GM12878 (cell line): ENCODE measurements around the gene RALGDS. TPM values are rescaled to one million over a fixed set of nuclear protein-coding genes. Genes with fewer than 3 reads are reported as not detected.

ENCODE experiments used
- ATAC-seq: fragments of 200-7000 bp; cut with Tn5 transposase; 3 replicates; pipeline ENCODE4 v1.9.1; 2020; ENCODE audit warnings: mild to moderate bottlenecking, moderate library complexity
- BruUV-seq: library from RNA; stranded (reverse); fragments of 400-500 nt; replicated peaks from 2 replicates; lab custom pipeline; 2021; lab: Mats Ljungman, UMichigan
- CTCF ChIA-PET: fragments of 300-600 bp; sonication (Branson Sonifier 250); formaldehyde crosslinking; extraction: SDS; loops from one replicate; lab custom pipeline; 2021; ENCODE audit warnings: inconsistent platforms; lab: Yijun Ruan, JAX
- POLR2A ChIA-PET: fragments of 350-600 bp; formaldehyde crosslinking; extraction: SDS; loops from one replicate; lab custom pipeline; 2021; ENCODE audit warnings: inconsistent platforms; lab: Charles Lee
- RAD21 ChIA-PET: fragments of 300-600 bp; sonication (Branson Sonifier 250); formaldehyde crosslinking; loops from one replicate; lab custom pipeline; 2023; ENCODE audit warnings: antibody characterized with exemption; ENCODE audit not compliant: unreplicated experiment; lab: Charles Lee
- SMC1A ChIA-PET: fragments of 300-600 bp; sonication (Branson Sonifier 250); formaldehyde crosslinking; loops from one replicate; lab custom pipeline; 2023; ENCODE audit not compliant: unreplicated experiment, uncharacterized antibody; lab: Charles Lee
- DNase-seq: peaks from one replicate; pipeline ENCODE4 v3.0.0-alpha.2; 2011; ENCODE audit warnings: low read depth, low spot score
- FAIRE-seq: peaks from 3 replicates; lab custom pipeline; 2011; peaks lifted over from hg19 to GRCh38; lab: Jason Lieb, UNC
- H2AFZ ChIP-seq: 2 replicates; pipeline ENCODE4 v1.6.0; 2011; ENCODE audit warnings: low read depth, low read length, control low read depth; ENCODE audit not compliant: control insufficient read depth
- H3K27ac ChIP-seq: 2 replicates; pipeline ENCODE4 v1.5.1; 2011; ENCODE audit warnings: control low read depth; ENCODE audit not compliant: control insufficient read depth, insufficient read depth
- H3K27me3 ChIP-seq, 2 experiments: replicated peaks in 1 of 2; 2 replicates each; pipeline versions ENCODE4 v1.6.0 to v1.6.1; 2011; ENCODE audit warnings: low read length in 1 of 2; ENCODE audit not compliant: control insufficient read depth in 2 of 2, insufficient read depth in 2 of 2
- H3K36me3 ChIP-seq, 2 experiments: 2 replicates each; pipeline ENCODE4 v1.5.1; 2011; ENCODE audit warnings: low read length in 1 of 2; ENCODE audit not compliant: control insufficient read depth in 2 of 2, insufficient read depth in 2 of 2
- H3K4me1 ChIP-seq: 2 replicates; pipeline ENCODE4 v1.6.1; 2011; ENCODE audit warnings: mild to moderate bottlenecking, low read length, moderate library complexity, mixed read lengths; ENCODE audit not compliant: control insufficient read depth, insufficient read depth
- H3K4me2 ChIP-seq: 2 replicates; pipeline ENCODE4 v1.6.0; 2011; ENCODE audit warnings: control low read depth; ENCODE audit not compliant: control insufficient read depth, insufficient read depth
- H3K4me3 ChIP-seq: fragments of 200-600 bp; sonication (generic); 2 replicates; pipeline ENCODE4 v1.5.1; 2016
- H3K79me2 ChIP-seq: 2 replicates; pipeline ENCODE4 v1.6.0; 2011; ENCODE audit warnings: low read length; ENCODE audit not compliant: control insufficient read depth, insufficient read depth
- H3K9ac ChIP-seq: 2 replicates; pipeline ENCODE4 v1.8.0; 2011; ENCODE audit warnings: low read length, control low read depth, mixed read lengths; ENCODE audit not compliant: control insufficient read depth, insufficient read depth
- H3K9me3 ChIP-seq: replicated peaks from 3 replicates; pipeline ENCODE4 v1.5.1; 2011; ENCODE audit warnings: mild to moderate bottlenecking, low read length; ENCODE audit not compliant: control insufficient read depth, insufficient read depth
- H4K20me1 ChIP-seq: 2 replicates; pipeline ENCODE4 v1.6.0; 2011; ENCODE audit not compliant: control insufficient read depth, insufficient read depth
- BACH1 ChIP-seq: fragments of 450-650 bp; IDR thresholded peaks from 2 replicates; pipeline ENCODE4 v1.6.1; 2017; ENCODE audit warnings: mild to moderate bottlenecking, borderline replicate concordance
- CREM ChIP-seq: IDR thresholded peaks from 2 replicates; pipeline ENCODE4 v1.6.1; 2014; ENCODE audit warnings: antibody characterized with exemption, low read depth
- DPF2 ChIP-seq: fragments of 450-650 bp; IDR thresholded peaks from 2 replicates; pipeline ENCODE4 v1.6.1; 2017; ENCODE audit warnings: mild to moderate bottlenecking
- ELK1 ChIP-seq: IDR thresholded peaks from 2 replicates; pipeline ENCODE4 v1.6.1; 2012; ENCODE audit warnings: low read depth, low read length, improper control_type of control experiment
- FOXM1 ChIP-seq: IDR thresholded peaks from 2 replicates; pipeline ENCODE4 v1.6.1; 2012; ENCODE audit warnings: low read depth, mild to moderate bottlenecking, inconsistent platforms, low read length, moderate library complexity
- HCFC1 ChIP-seq: fragments of 150-350 bp; IDR thresholded peaks from 2 replicates; pipeline ENCODE4 v1.6.1; 2014; ENCODE audit warnings: low read length
- HDAC2 ChIP-seq: fragments of 200-600 bp; sonication (generic); IDR thresholded peaks from 2 replicates; pipeline ENCODE4 v1.6.1; 2017
- HDGF ChIP-seq: fragments of 450-650 bp; IDR thresholded peaks from 2 replicates; pipeline ENCODE4 v1.6.1; 2016; ENCODE audit warnings: antibody characterized with exemption
- JUNB ChIP-seq: IDR thresholded peaks from 2 replicates; pipeline ENCODE4 v1.6.1; 2016; ENCODE audit warnings: antibody characterized with exemption, mild to moderate bottlenecking
- KDM1A ChIP-seq: fragments of 200-600 bp; sonication (generic); IDR thresholded peaks from 2 replicates; pipeline ENCODE4 v1.6.1; 2016; ENCODE audit warnings: borderline replicate concordance
- LARP7 ChIP-seq: fragments of 450-650 bp; IDR thresholded peaks from 2 replicates; pipeline ENCODE4 v1.6.1; 2017; ENCODE audit warnings: mild to moderate bottlenecking
- MEF2B ChIP-seq: fragments of 450-650 bp; IDR thresholded peaks from 2 replicates; pipeline ENCODE4 v1.6.1; 2018; ENCODE audit warnings: mild to moderate bottlenecking, moderate library complexity; ENCODE audit not compliant: partially characterized antibody, poor library complexity, severe bottlenecking
- NFYA ChIP-seq: IDR thresholded peaks from 2 replicates; pipeline ENCODE4 v1.6.1; 2011; ENCODE audit warnings: low read depth, mild to moderate bottlenecking, low read length, improper control_type of control experiment, borderline replicate concordance
- NKRF ChIP-seq: fragments of 450-650 bp; conservative IDR thresholded peaks from 2 replicates; pipeline ENCODE4 v1.6.1; 2017; ENCODE audit warnings: mild to moderate bottlenecking, moderate library complexity
- NR2C2 ChIP-seq: IDR thresholded peaks from 2 replicates; pipeline ENCODE4 v1.6.1; 2011; ENCODE audit warnings: borderline replicate concordance, low read depth; ENCODE audit not compliant: control insufficient read depth, insufficient read length
- POLR2AphosphoS5 ChIP-seq: IDR thresholded peaks from 2 replicates; pipeline ENCODE4 v1.6.1; 2011; ENCODE audit warnings: mild to moderate bottlenecking, low read length, inconsistent platforms
- RAD21 ChIP-seq: IDR thresholded peaks from 2 replicates; pipeline ENCODE4 v1.6.1; 2011; ENCODE audit warnings: mild to moderate bottlenecking, low read depth, low read length, moderate library complexity; ENCODE audit not compliant: insufficient read depth
- RB1 ChIP-seq: fragments of 450-650 bp; formaldehyde crosslinking; IDR thresholded peaks from 2 replicates; pipeline ENCODE4 v1.6.1; 2017; ENCODE audit warnings: mild to moderate bottlenecking, borderline replicate concordance
- SREBF1 ChIP-seq: IDR thresholded peaks from 2 replicates; pipeline ENCODE4 v1.6.1; 2012; ENCODE audit warnings: mild to moderate bottlenecking, low read length
- SUZ12 ChIP-seq: fragments of 200-600 bp; sonication (generic); IDR thresholded peaks from one replicate; pipeline ENCODE4 v1.6.1; 2018; ENCODE audit warnings: antibody characterized with exemption, mild to moderate bottlenecking; ENCODE audit not compliant: unreplicated experiment
- WGBS: methylation state at CpG from one replicate; pipeline ENCODE4 v1.1.6; 2016; ENCODE audit warnings: low lambda C conversion rate; ENCODE audit not compliant: insufficient replicate concordance, insufficient coverage; ENCODE audit errors: missing lambda C conversion rate; 5-methylcytosine and 5-hydroxymethylcytosine counted together
- in situ Hi-C: fragments of 300-500 bp; cut with MboI; formaldehyde crosslinking; loops from 9 replicates; pipeline ENCODE4 v1.14.3; 2018; ENCODE audit warnings: mixed read lengths
- intact Hi-C: fragments of 100-400 bp; cut with micrococcal nuclease; formaldehyde crosslinking; loops from one replicate; pipeline ENCODE4 v1.14.2; 2022; ENCODE audit not compliant: unreplicated experiment
- polyA plus RNA-seq, 11 experiments: library from polyadenylated mRNA; depleted of rRNA in 4 of 11; unstranded in 6 of 11; stranded (reverse) in 5 of 11; fragments of >200 nt; fragmentation: Nextera tagmentation in 4 of 11; fragmentation: Illumina TruSeq in 1 of 11; extraction: Ambion mirVana in 4 of 11; extraction: Trizol in 1 of 11; gene quantifications; 1 replicate in 1 of 11; 2 replicates in 10 of 11; pipeline versions ENCODE4 v1.2.1 to v1.2.3, GENCODE V29; 2011 to 2016; ENCODE audit warnings: inconsistent platforms in 2 of 11, missing spikeins in 2 of 11, low read depth in 1 of 11
- total RNA-seq, 4 experiments: library from RNA; depleted of rRNA in 3 of 4; stranded (reverse); fragments of >200 nt in 3 of 4; fragmentation: Illumina TruSeq in 1 of 4; extraction: Trizol in 1 of 4; gene quantifications; 2 replicates each; pipeline versions ENCODE4 v1.2.1 to v1.2.3, GENCODE V29; 2013 to 2021
- TF ChIP-seq, protein P1 (sequence below): IDR thresholded peaks from 2 replicates; pipeline ENCODE4 v1.6.1; 2011; ENCODE audit warnings: mild to moderate bottlenecking, low read depth, low read length, moderate library complexity; ENCODE audit not compliant: insufficient replicate concordance

The RALGDS gene
- total and polyA plus RNA-seq, 10 of the 15 experiments (the other 5 are each of a cell fraction or from before 2014, with no cell fraction given) = 1.3 to 48.6 (median 21.2) TPM

- Histone ChIP-seq H3K79me2 (peaks cover 66% of the 10 kb centered on the region), H4K20me1 (no peaks in the 10 kb centered on the region; the same call in 1 of the 2 replicates), H3K36me3 (peaks cover 0 to 4% of the 10 kb centered on the region in 2 experiments; a peak in 3 of 4 replicates), H3K4me2 (peak overlapping the region; percentile 64), H3K4me1 (peaks cover 53% of the 10 kb centered on the region), H2AFZ (no peak overlapping the region), H3K9ac (peak overlapping the region; percentile 60), H3K27me3 (no peaks in the 10 kb centered on the region), H3K27ac (peak overlapping the region; percentile 81), H3K4me3 (peak overlapping the region; percentile 63; the same call in 1 of the 2 replicates), H3K9me3 (no peaks in the 10 kb centered on the region)
- FAIRE-seq (peak; percentile 27), ATAC-seq (peak; percentile 76), DNase-seq (no peak)
- ChIA-PET CTCF (interaction anchor here (0.5 to 2.1 kb wide), 4 partner anchors 14 to 115 kb away, joined by 3 to 16 read pairs (median 4); no protein-coding TSS in a partner anchor), RAD21 (interaction anchor here (0.7 to 1.8 kb wide), 4 partner anchors 13 to 16 kb away, joined by 3 to 12 read pairs (median 6); no protein-coding TSS in a partner anchor), POLR2A (interaction anchor here (0.6 to 3.4 kb wide), 6 partner anchors 9 to 225 kb away, joined by 3 to 26 read pairs (median 4); partner anchors contain the start of gene RALGDS), SMC1A (interaction anchor here (0.8 to 5.9 kb wide), 4 partner anchors 13 to 18 kb away, joined by 3 to 48 read pairs (median 3); no protein-coding TSS in a partner anchor)
- WGBS = 26% methylated on average over 10 of the region's 10 CpGs
- in situ Hi-C loops = loop anchor here (25.0 kb wide), 1 partner anchor 1868 kb away; no protein-coding TSS in a partner anchor
- intact Hi-C loops = no loop called here
- BruUV-seq = TSS peak; percentile 38
- TF ChIP-seq ELK1 = peak; percentile 36; the same call in 1 of the 2 replicates
- no peak for TF ChIP-seq CREM
- no peak for TF ChIP-seq HCFC1
- peak; percentile 67 for TF ChIP-seq HDGF
- TF ChIP-seq RAD21 = no peak
- TF ChIP-seq DPF2 = peak; percentile 36; the same call in 1 of the 2 replicates
- no peak for TF ChIP-seq NFYA
- no peak for TF ChIP-seq NKRF
- TF ChIP-seq NR2C2 = no peak
- TF ChIP-seq HDAC2 = no peak
- TF ChIP-seq MEF2B = no peak
- TF ChIP-seq KDM1A = no peak
- peak; percentile 51; the same call in 1 of the 2 replicates for TF ChIP-seq LARP7
- TF ChIP-seq, protein P1, sequence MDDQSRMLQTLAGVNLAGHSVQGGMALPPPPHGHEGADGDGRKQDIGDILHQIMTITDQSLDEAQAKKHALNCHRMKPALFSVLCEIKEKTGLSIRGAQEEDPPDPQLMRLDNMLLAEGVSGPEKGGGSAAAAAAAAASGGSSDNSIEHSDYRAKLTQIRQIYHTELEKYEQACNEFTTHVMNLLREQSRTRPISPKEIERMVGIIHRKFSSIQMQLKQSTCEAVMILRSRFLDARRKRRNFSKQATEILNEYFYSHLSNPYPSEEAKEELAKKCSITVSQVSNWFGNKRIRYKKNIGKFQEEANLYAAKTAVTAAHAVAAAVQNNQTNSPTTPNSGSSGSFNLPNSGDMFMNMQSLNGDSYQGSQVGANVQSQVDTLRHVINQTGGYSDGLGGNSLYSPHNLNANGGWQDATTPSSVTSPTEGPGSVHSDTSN = peak; percentile 11
- TF ChIP-seq BACH1 = no peak
- no peak for TF ChIP-seq SREBF1
- no peak for TF ChIP-seq SUZ12
- TF ChIP-seq RB1 = peak; percentile 84; the same call in 1 of the 2 replicates
- TF ChIP-seq POLR2AphosphoS5 = no peak
- TF ChIP-seq FOXM1 = no peak
- TF ChIP-seq JUNB = no peak
Measured at GRCh38 chr9:133130685-133131244, 9.7 kb upstream of the RALGDS start.
